Skeletal muscle tissue (tissue), 4 donors: ENCODE data around the gene ZFP62. TPM values are rescaled to one million over a fixed set of nuclear protein-coding genes. Genes with fewer than 3 reads are reported as not detected.

Source experiments
- H3K27ac ChIP-seq: one replicate; pipeline ENCODE4 v1.7.0; 2013; ENCODE audit warnings: mild to moderate bottlenecking, low read depth, low read length, inconsistent platforms
- H3K27me3 ChIP-seq, 3 donors: one replicate each; pipeline ENCODE4 v1.7.0; 2013; ENCODE audit warnings: low read length in 3 of 3; ENCODE audit not compliant: control insufficient read depth in 3 of 3, insufficient read depth in 3 of 3
- H3K36me3 ChIP-seq, 3 donors: one replicate each; pipeline ENCODE4 v1.7.0; 2013; ENCODE audit warnings: low read length in 3 of 3; ENCODE audit not compliant: control insufficient read depth in 3 of 3, insufficient read depth in 3 of 3
- H3K4me1 ChIP-seq, 3 donors: one replicate each; pipeline ENCODE4 v1.7.0; 2013; ENCODE audit warnings: low read length in 3 of 3, mild to moderate bottlenecking in 3 of 3; ENCODE audit not compliant: control insufficient read depth in 3 of 3, insufficient read depth in 3 of 3
- H3K4me3 ChIP-seq, 3 donors: one replicate each; pipeline ENCODE4 v1.7.0; 2013; ENCODE audit warnings: low read length in 3 of 3
- H3K9ac ChIP-seq, 3 donors: one replicate each; pipeline ENCODE4 v1.7.0; 2013; ENCODE audit warnings: low read length in 3 of 3, mild to moderate bottlenecking in 3 of 3, moderate library complexity in 2 of 3, low read depth in 1 of 3
- H3K9me3 ChIP-seq, 3 donors: one replicate each; pipeline ENCODE4 v1.7.0; 2013; ENCODE audit warnings: low read length in 3 of 3; ENCODE audit not compliant: control insufficient read depth in 3 of 3
- total RNA-seq: library from RNA; depleted of rRNA; stranded (reverse); fragments of >200 nt; gene quantifications from one replicate; pipeline ENCODE4 v1.2.3, GENCODE V29; 2014
- donor health status: Osteomylitis.

Gene ZFP62
- total RNA-seq, 1 donor from 2014 or later: 16.2 TPM

DNA sequence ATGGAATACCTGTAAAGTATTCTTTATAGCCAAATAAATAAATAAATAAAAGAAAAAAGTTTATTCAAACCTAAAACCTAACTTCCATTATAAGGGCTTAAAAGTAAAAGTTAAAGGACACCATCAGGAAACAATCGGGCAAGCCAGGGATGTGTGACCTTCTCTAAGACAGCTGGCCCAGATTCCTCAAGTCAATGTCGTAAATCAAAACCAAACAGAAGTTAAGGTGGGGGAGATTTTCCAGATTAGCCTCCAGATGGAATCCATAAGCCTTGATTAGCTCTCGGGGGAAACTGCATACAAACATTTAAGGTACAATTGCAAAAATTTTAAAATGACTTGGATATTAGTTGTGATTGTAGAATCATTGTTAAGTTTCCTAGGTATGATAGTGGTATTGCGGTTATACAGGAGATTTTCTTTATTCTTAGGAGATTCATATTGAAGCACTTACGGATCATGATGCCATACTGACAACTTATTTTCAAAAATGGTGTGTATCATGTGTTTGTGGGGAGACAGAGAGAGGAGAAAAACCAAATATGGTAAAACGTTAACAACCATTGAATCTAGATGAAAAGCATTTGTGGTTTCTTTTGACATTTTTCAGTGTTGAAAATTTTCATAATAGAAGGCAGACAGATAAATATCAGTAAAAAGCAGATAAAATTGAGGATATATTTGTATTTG lies 37.0 kb downstream of the ZFP62 start:
- H3K27ac ChIP-seq: peak overlapping the region; percentile 32
- H3K4me1 ChIP-seq: peaks cover 20 to 38% (median 34%) of the 10 kb centered on the region in 3 donors

DNA sequence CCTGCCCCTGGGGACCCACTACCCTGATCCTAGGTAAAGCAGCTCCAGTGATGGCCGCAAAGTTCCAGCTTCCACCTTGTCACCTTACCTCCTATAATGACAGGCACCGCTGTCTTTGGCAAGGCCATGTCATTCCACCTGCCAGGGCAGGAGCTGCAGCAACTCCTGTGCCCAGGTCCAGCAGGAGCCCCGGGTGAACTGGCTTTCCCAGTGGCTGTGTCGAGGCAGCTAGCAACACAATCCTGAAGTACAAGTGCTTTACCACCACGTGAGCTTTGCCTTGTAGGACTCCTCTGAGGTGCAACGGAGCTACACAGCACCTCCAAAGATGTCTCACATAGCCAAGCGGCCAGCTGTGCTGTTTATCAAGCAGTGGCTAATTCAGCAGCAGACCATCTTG lies 37.7 kb downstream of the ZFP62 start:
- Histone ChIP-seq H3K9ac (no peak overlapping the region), H3K36me3 (no peaks in the 10 kb centered on the region), H3K9me3 (no peaks in the 10 kb centered on the region), H3K4me1 (peaks cover 25 to 44% (median 41%) of the 10 kb centered on the region in 3 donors), H3K27me3 (no peaks in the 10 kb centered on the region), H3K4me3 (no peak overlapping the region), H3K27ac (no peak overlapping the region)

More for the DNA sequence above, 37.0 kb downstream of the ZFP62 start:
- Histone ChIP-seq H3K9ac (no peak overlapping the region), H3K36me3 (no peaks in the 10 kb centered on the region), H3K9me3 (no peaks in the 10 kb centered on the region), H3K27me3 (no peaks in the 10 kb centered on the region), H3K4me3 (no peak overlapping the region)

DNA sequence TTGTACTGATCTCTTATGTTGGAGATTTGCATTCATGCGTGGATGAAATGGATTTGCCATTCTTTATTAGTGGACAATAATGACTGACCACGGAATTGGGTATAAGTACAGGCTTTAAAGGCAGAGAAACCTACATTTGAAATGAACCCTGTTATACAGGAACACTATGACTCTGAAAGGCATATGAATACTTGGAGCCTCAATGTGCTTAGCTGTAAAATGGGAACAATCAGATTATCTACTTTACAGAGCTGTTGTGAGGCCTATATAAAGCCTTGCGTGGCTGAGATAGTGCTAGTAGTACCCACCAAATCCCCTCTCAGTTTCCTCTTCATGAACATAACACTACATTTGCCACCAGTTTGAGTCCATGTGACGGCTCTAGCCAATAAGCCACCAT lies 39.5 kb downstream of the ZFP62 start:
- no peaks in the 10 kb centered on the region for H3K9me3 ChIP-seq
- H3K36me3 ChIP-seq: no peaks in the 10 kb centered on the region
- H3K4me3 ChIP-seq: no peak overlapping the region
- no peak overlapping the region for H3K9ac ChIP-seq
- peak overlapping the region; percentile 73 for H3K27ac ChIP-seq
- peaks cover 33 to 56% (median 51%) of the 10 kb centered on the region in 3 donors for H3K4me1 ChIP-seq
- no peaks in the 10 kb centered on the region for H3K27me3 ChIP-seq

DNA sequence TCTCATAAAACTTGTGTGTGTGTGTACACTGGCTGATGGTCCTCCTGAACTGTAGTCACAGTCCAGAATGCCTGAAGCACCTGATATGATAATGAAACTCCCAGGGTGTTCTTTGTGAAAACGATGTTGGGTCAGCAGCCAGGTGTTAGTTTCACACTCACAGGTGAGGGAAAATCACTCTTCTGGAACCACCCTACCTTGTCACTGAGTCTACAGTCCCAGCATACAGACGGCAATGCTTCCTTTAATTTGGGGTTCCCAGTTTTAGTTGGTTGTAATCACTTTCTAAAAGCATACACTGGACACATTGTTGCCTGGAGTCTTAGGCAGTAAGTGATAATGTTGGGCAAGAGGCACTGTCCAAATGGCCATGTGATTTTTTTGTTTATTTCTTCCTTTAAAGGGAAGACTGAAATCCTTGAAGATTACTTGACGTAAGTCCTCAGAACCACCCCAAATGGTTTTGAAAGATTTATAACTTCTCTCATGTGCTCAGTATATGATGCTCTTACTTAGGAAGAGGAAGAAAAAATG lies 40.2 kb downstream of the ZFP62 start:
- Histone ChIP-seq H3K4me3 (no peak overlapping the region), H3K27ac (peak overlapping the region; percentile 73), H3K36me3 (no peaks in the 10 kb centered on the region), H3K9me3 (no peaks in the 10 kb centered on the region), H3K27me3 (no peaks in the 10 kb centered on the region), H3K9ac (no peak overlapping the region), H3K4me1 (peaks cover 35 to 51% (median 49%) of the 10 kb centered on the region in 3 donors)

DNA sequence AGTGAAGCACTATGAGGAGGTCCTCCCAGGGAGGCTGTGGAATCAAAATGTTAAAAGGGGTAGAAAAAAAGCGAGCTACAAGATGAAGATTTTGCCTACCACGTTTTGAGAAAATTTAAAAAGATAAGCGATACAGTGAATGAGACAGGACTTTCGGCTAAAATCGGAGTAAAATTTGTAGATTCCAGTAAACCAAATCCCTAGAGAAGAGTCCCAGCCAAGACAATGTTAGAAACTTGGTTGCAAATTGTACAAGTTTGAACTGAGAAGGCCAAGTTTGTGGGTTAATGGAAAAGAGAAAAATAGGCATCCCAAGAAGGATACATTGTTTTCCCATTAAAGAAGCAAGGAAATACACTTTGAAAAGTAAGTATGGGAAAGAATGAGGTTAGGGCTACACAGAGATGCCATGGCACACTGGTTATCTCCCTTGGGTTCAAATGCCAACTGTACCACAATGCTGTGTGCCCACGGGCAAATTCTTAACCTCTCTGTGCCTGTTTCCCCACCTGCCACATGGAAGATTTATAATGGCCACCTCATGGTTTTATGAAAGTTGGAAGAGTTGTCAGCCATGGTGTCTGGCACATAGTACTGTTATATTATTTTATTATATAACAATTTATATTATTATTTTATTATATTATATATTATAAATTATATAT lies 42.3 kb downstream of the ZFP62 start:
- Histone ChIP-seq H3K27me3 (no peaks in the 10 kb centered on the region), H3K4me1 (peaks cover 24 to 40% (median 29%) of the 10 kb centered on the region in 3 donors), H3K27ac (peak overlapping the region; percentile 61), H3K4me3 (no peak overlapping the region), H3K36me3 (no peaks in the 10 kb centered on the region), H3K9me3 (no peaks in the 10 kb centered on the region), H3K9ac (peak overlapping the region in 1 of 3 donors; percentile 55)

GRCh38 chr5:180817893-180818674 lies 43.0 kb downstream of the ZFP62 start:
- peak overlapping the region; percentile 61 for H3K27ac ChIP-seq
- no peaks in the 10 kb centered on the region for H3K9me3 ChIP-seq
- H3K27me3 ChIP-seq: no peaks in the 10 kb centered on the region
- H3K4me3 ChIP-seq: peak overlapping the region in 2 of 3 donors; percentile 31 to 34
- peaks cover 23 to 33% (median 24%) of the 10 kb centered on the region in 3 donors for H3K4me1 ChIP-seq
- H3K9ac ChIP-seq: peak overlapping the region in 2 of 3 donors; percentile 23 to 55
- no peaks in the 10 kb centered on the region for H3K36me3 ChIP-seq

DNA sequence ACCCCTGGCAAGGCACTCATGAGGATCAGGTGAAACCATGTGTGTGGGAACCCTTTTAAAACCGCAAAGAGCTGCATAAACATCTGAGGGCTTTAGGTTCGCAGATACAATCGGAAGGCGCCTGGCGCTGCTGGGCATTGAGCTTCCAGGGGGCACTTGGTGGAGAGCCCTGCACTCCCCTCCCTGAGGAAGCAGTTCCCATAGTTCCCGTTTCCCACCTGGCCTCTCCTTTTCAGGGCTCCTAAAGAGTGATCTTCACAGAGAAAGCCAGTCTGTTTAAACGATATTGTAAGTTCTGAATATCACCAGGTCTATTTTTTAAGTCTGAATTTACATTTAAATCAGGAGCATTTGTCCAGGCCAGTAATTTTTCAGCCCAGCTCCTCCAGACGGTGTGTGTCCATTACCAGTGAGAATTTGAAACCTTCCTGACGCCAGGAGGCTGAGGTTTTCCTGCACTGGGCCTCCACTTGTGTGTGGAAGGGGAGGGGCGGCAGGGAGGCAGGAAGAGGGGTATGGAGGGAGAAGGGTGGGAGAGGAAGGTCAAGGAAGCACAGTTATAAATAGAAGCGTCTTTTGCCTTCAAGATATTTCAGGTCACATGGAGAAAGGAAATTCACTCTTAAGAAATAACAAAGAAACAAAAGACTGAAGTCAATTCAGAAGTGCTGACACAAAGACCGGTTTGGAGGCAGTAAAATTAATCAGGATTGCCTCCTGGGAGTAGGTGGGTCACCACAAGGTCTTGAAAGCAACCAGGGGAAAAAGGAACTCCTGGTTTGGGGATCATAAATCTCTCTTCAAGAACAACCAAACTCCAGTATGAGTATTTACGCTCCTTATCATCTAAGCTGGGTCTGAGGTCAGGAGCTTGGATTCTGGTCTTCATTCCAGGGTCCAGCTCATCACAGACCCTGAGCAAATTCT lies 44.2 kb downstream of the ZFP62 start:
- Histone ChIP-seq H3K9ac (peak overlapping the region; percentile 43 to 65 (median 57)), H3K27ac (peak overlapping the region; percentile 61), H3K27me3 (no peaks in the 10 kb centered on the region), H3K4me1 (peaks cover 22 to 33% (median 25%) of the 10 kb centered on the region in 3 donors), H3K4me3 (no peak overlapping the region), H3K9me3 (no peaks in the 10 kb centered on the region), H3K36me3 (no peaks in the 10 kb centered on the region)

DNA sequence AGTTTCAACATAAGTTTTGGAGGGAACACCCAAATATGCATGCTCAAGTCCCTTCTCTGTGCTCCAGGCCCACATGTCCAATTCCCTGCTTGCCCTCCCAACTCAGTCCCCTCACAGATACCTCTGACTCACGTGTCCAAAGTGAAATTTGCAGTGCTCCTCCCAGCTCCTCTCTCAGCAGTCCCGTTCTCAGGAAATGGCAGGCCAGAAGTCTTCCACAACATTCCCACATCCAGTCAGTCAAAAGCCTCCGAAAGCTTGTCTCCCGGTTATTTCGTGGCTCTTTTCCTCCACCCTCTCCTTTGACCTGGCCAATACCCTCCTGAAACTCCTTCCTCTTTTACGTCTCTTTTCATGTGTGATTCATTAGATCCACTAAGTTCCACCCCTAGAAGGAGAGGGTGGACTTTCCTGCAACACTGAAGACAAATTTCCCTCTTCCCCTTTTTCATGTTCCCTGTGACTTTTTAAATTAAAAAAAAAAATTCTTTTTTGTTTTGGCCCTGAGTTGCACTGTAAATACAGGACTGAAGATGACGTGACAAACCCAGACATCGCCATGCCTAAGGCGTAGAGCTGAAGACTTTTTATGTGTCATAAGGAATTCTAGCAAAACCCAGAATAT lies 45.7 kb downstream of the ZFP62 start:
- Histone ChIP-seq H3K27me3 (no peaks in the 10 kb centered on the region), H3K27ac (peak overlapping the region; percentile 63), H3K9ac (peak overlapping the region in 1 of 3 donors; percentile 33), H3K4me3 (peak overlapping the region in 1 of 3 donors; percentile 57), H3K4me1 (peaks cover 29 to 33% (median 33%) of the 10 kb centered on the region in 3 donors), H3K9me3 (no peaks in the 10 kb centered on the region), H3K36me3 (no peaks in the 10 kb centered on the region)

- Histone ChIP-seq H3K27ac (peak overlapping the region; percentile 51), H3K4me1 (peaks cover 31 to 35% (median 34%) of the 10 kb centered on the region in 3 donors), H3K36me3 (peaks cover 0 to 2% (median 2%) of the 10 kb centered on the region in 3 donors), H3K4me3 (no peak overlapping the region), H3K9me3 (no peaks in the 10 kb centered on the region), H3K9ac (no peak overlapping the region), H3K27me3 (no peaks in the 10 kb centered on the region)
Measured at GRCh38 chr5:180813420-180813819, 47.7 kb downstream of the ZFP62 start.
